Measurements from ENCODE around the gene RIN3.

Gene RIN3

GRCh38 chr14:92733007-92733406, 219.4 kb downstream of the RIN3 start:
- no peaks in the 10 kb centered on the region; the same call in 1 of the 2 replicates for H3K36me3 ChIP-seq (replicated peaks; ENCODE audit: insufficient read depth, low read length)
- H3K4me3 ChIP-seq (ENCODE audit: low read length): no peak overlapping the region
- H3K79me2 ChIP-seq (ENCODE audit: low read length): peaks cover 31% of the 10 kb centered on the region
- no peak overlapping the region for H3K4me2 ChIP-seq (ENCODE audit: low read depth, low read length)
- H4K20me1 ChIP-seq (ENCODE audit: insufficient read depth, low read length): no peaks in the 10 kb centered on the region
- H2AFZ ChIP-seq (ENCODE audit: low read length): no peak overlapping the region
- TF ChIP-seq EZH2phosphoT487 (IDR thresholded peaks at IDR 0.05; ENCODE audit: low read length): no peak
- TF ChIP-seq CTCF (IDR thresholded peaks at IDR 0.05; ENCODE audit: low read length): no peak
- TF ChIP-seq EZH2 (optimal IDR thresholded peaks at IDR 0.05; ENCODE audit: low read depth, low read length): no peak
- H3K27me3 ChIP-seq (replicated peaks; ENCODE audit: insufficient read depth, low read length): no peaks in the 10 kb centered on the region
- H3K27ac ChIP-seq (ENCODE audit: low read length): no peak overlapping the region
- H3K9me2 ChIP-seq (replicated peaks; ENCODE audit: insufficient read depth, low read length): no peaks in the 10 kb centered on the region
- H3K4me1 ChIP-seq (ENCODE audit: low read length): peaks cover 15% of the 10 kb centered on the region
- peaks cover 15% of the 10 kb centered on the region for H3F3A ChIP-seq (ENCODE audit: insufficient read depth, low read length)
- DNase-seq: no peak
- no peaks in the 10 kb centered on the region for H3K9me3 ChIP-seq (replicated peaks; ENCODE audit: insufficient read depth, low read length)
- no peak overlapping the region for H3K9ac ChIP-seq (ENCODE audit: low read length)

GRCh38 chr14:92734618-92735017, 221.0 kb downstream of the RIN3 start:
- no peaks in the 10 kb centered on the region; the same call in 1 of the 2 replicates for H3K36me3 ChIP-seq (replicated peaks; ENCODE audit: insufficient read depth, low read length)
- no peak for TF ChIP-seq CTCF (IDR thresholded peaks at IDR 0.05; ENCODE audit: low read length)
- TF ChIP-seq EZH2phosphoT487 (IDR thresholded peaks at IDR 0.05; ENCODE audit: low read length): no peak
- TF ChIP-seq EZH2 (optimal IDR thresholded peaks at IDR 0.05; ENCODE audit: low read depth, low read length): no peak
- DNase-seq: no peak
- H2AFZ ChIP-seq (ENCODE audit: low read length): no peak overlapping the region
- no peak overlapping the region for H3K9ac ChIP-seq (ENCODE audit: low read length)
- peaks cover 35% of the 10 kb centered on the region for H3K79me2 ChIP-seq (ENCODE audit: low read length)
- peaks cover 17% of the 10 kb centered on the region for H3F3A ChIP-seq (ENCODE audit: insufficient read depth, low read length)
- no peak overlapping the region for H3K27ac ChIP-seq (ENCODE audit: low read length)
- no peak overlapping the region for H3K4me3 ChIP-seq (ENCODE audit: low read length)
- H3K9me2 ChIP-seq (replicated peaks; ENCODE audit: insufficient read depth, low read length): no peaks in the 10 kb centered on the region
- no peak overlapping the region for H3K4me2 ChIP-seq (ENCODE audit: low read depth, low read length)
- H3K4me1 ChIP-seq (ENCODE audit: low read length): peaks cover 21% of the 10 kb centered on the region
- no peaks in the 10 kb centered on the region for H4K20me1 ChIP-seq (ENCODE audit: insufficient read depth, low read length)
- no peaks in the 10 kb centered on the region for H3K27me3 ChIP-seq (replicated peaks; ENCODE audit: insufficient read depth, low read length)
- H3K9me3 ChIP-seq (replicated peaks; ENCODE audit: insufficient read depth, low read length): no peaks in the 10 kb centered on the region

GRCh38 chr14:92735344-92735743, 221.8 kb downstream of the RIN3 start:
- Histone ChIP-seq H3K4me3 (ENCODE audit: low read length) (no peak overlapping the region), H3K79me2 (ENCODE audit: low read length) (peaks cover 39% of the 10 kb centered on the region), H3K27me3 (replicated peaks; ENCODE audit: insufficient read depth, low read length) (no peaks in the 10 kb centered on the region), H3K4me1 (ENCODE audit: low read length) (peaks cover 21% of the 10 kb centered on the region), H3K9ac (ENCODE audit: low read length) (no peak overlapping the region), H3K4me2 (ENCODE audit: low read depth, low read length) (no peak overlapping the region), H2AFZ (ENCODE audit: low read length) (no peak overlapping the region), H3K36me3 (replicated peaks; ENCODE audit: insufficient read depth, low read length) (no peaks in the 10 kb centered on the region; the same call in 1 of the 2 replicates), H4K20me1 (ENCODE audit: insufficient read depth, low read length) (no peaks in the 10 kb centered on the region), H3K9me2 (replicated peaks; ENCODE audit: insufficient read depth, low read length) (no peaks in the 10 kb centered on the region), H3K9me3 (replicated peaks; ENCODE audit: insufficient read depth, low read length) (no peaks in the 10 kb centered on the region), H3F3A (ENCODE audit: insufficient read depth, low read length) (peaks cover 17% of the 10 kb centered on the region), H3K27ac (ENCODE audit: low read length) (no peak overlapping the region)
- TF ChIP-seq EZH2phosphoT487 (IDR thresholded peaks at IDR 0.05; ENCODE audit: low read length) (no peak), EZH2 (optimal IDR thresholded peaks at IDR 0.05; ENCODE audit: low read depth, low read length) (no peak), CTCF (IDR thresholded peaks at IDR 0.05; ENCODE audit: low read length) (no peak)
- no peak for DNase-seq
